Endothelial cell of umbilical vein (primary cell): Measurements from ENCODE around the gene EMP2. TPM values are rescaled to one million over a fixed set of nuclear protein-coding genes. Genes with fewer than 3 reads are reported as not detected.

Experiments used
- BruUV-seq: library from RNA; stranded (reverse); fragments of 400-500 nt; replicated peaks from 2 replicates; lab custom pipeline; 2021; lab: Mats Ljungman, UMichigan
- CTCF ChIA-PET: fragments of 300-600, 350-600 bp; sonication (Branson Sonifier 250); formaldehyde crosslinking; loops from one replicate; lab custom pipeline; 2021; ENCODE audit warnings: antibody characterized with exemption, inconsistent platforms; lab: Charles Lee
- POLR2A ChIA-PET: fragments of 300-600, 350-600 bp; sonication (Branson Sonifier 250); formaldehyde crosslinking; loops from one replicate; lab custom pipeline; 2021; ENCODE audit warnings: antibody characterized with exemption, inconsistent platforms; lab: Charles Lee
- DNase-seq: peaks from one replicate; pipeline ENCODE4 v3.0.0-alpha.2; 2011; ENCODE audit warnings: low read depth, low spot score
- FAIRE-seq: peaks from 2 replicates; lab custom pipeline; 2011; peaks lifted over from hg19 to GRCh38; lab: Jason Lieb, UNC
- H2AFZ ChIP-seq: 2 replicates; pipeline ENCODE4 v1.6.0; 2012; ENCODE audit warnings: low read depth, low read length, control low read depth, inconsistent platforms
- H3K27ac ChIP-seq: 2 replicates; pipeline ENCODE4 v1.5.1; 2011; ENCODE audit warnings: low read depth, mild to moderate bottlenecking, control low read depth, low read length, moderate library complexity; ENCODE audit not compliant: insufficient read depth
- H3K27me3 ChIP-seq, 2 experiments: 2 replicates each; pipeline versions ENCODE4 v1.6.0 to v1.6.1; 2011; ENCODE audit warnings: low read length in 2 of 2, mixed read lengths in 1 of 2; ENCODE audit not compliant: control insufficient read depth in 2 of 2, insufficient read depth in 2 of 2
- H3K36me3 ChIP-seq, 2 experiments: 2 replicates in 1 of 2; 3 replicates in 1 of 2; pipeline ENCODE4 v1.5.1; 2011; ENCODE audit warnings: low read length in 2 of 2, mild to moderate bottlenecking in 1 of 2, moderate library complexity in 1 of 2; ENCODE audit not compliant: control insufficient read depth in 2 of 2, insufficient read depth in 2 of 2; ENCODE audit errors: extremely low read depth in 1 of 2
- H3K4me1 ChIP-seq: 3 replicates; pipeline ENCODE4 v1.5.1; 2011; ENCODE audit warnings: mild to moderate bottlenecking, low read length; ENCODE audit not compliant: control insufficient read depth, insufficient read depth; ENCODE audit errors: extremely low read depth
- H3K4me2 ChIP-seq: 2 replicates; pipeline ENCODE4 v1.6.1; 2011; ENCODE audit warnings: low read length, control low read depth, mixed read lengths; ENCODE audit not compliant: insufficient read depth
- H3K4me3 ChIP-seq, 3 experiments: fragments of 200-600 bp in 1 of 3; sonication (generic), shearing (Covaris generic) in 1 of 3; replicated peaks in 1 of 3; 2 replicates each; pipeline ENCODE4 v1.5.1; 2011 to 2016; ENCODE audit warnings: control low read depth in 3 of 3, low read length in 3 of 3, mild to moderate bottlenecking in 2 of 3, inconsistent platforms in 1 of 3, low read depth in 1 of 3, moderate library complexity in 1 of 3; ENCODE audit not compliant: insufficient read depth in 1 of 3
- H3K79me2 ChIP-seq: 2 replicates; pipeline ENCODE4 v1.6.0; 2012; ENCODE audit warnings: low read length, inconsistent platforms; ENCODE audit not compliant: control insufficient read depth, insufficient read depth
- H3K9ac ChIP-seq: replicated peaks from 2 replicates; pipeline ENCODE3; 2011; ENCODE audit warnings: low read length, control low read depth; ENCODE audit not compliant: insufficient read depth; ENCODE audit errors: extremely low read depth
- H3K9me1 ChIP-seq: replicated peaks from 3 replicates; pipeline ENCODE4 v1.6.0; 2011; ENCODE audit warnings: mild to moderate bottlenecking, low read length; ENCODE audit not compliant: control insufficient read depth, insufficient read depth; ENCODE audit errors: extremely low read depth
- H3K9me3 ChIP-seq: replicated peaks from 2 replicates; pipeline ENCODE4 v1.5.1; 2012; ENCODE audit warnings: low read length, inconsistent platforms; ENCODE audit not compliant: control insufficient read depth, insufficient read depth
- H4K20me1 ChIP-seq: replicated peaks from 2 replicates; pipeline ENCODE3; 2011; ENCODE audit warnings: mild to moderate bottlenecking, low read length; ENCODE audit not compliant: control insufficient read depth, insufficient read depth; ENCODE audit errors: extremely low read depth
- CTCF ChIP-seq, 2 donors: IDR thresholded peaks; 1 replicate in 1 of 2; 2 replicates in 1 of 2; pipeline ENCODE4 v1.5.1; 2011; ENCODE audit warnings: low read length in 2 of 2, mild to moderate bottlenecking in 2 of 2, moderate library complexity in 2 of 2, control low read depth in 1 of 2, inconsistent platforms in 1 of 2, low read depth in 1 of 2; ENCODE audit not compliant: insufficient read depth in 1 of 2; ENCODE audit errors: extremely low read depth in 1 of 2
- EZH2 ChIP-seq: IDR thresholded peaks from 2 replicates; pipeline ENCODE4 v1.6.1; 2012; ENCODE audit warnings: borderline replicate concordance, low read depth, mild to moderate bottlenecking, moderate library complexity, low read length, inconsistent platforms; ENCODE audit not compliant: severe bottlenecking
- FOS ChIP-seq: IDR thresholded peaks from 2 replicates; pipeline ENCODE4 v1.6.1; 2011; ENCODE audit warnings: mild to moderate bottlenecking, low read length, moderate library complexity, borderline replicate concordance; ENCODE audit not compliant: insufficient read depth
- GATA2 ChIP-seq: IDR thresholded peaks from 2 replicates; pipeline ENCODE4 v1.7.0; 2011; ENCODE audit warnings: low read depth, mild to moderate bottlenecking, moderate library complexity, mixed read lengths, low read length; ENCODE audit not compliant: insufficient read length, insufficient read depth
- JUN ChIP-seq: IDR thresholded peaks from 2 replicates; pipeline ENCODE4 v1.6.1; 2011; ENCODE audit warnings: borderline replicate concordance, low read depth; ENCODE audit not compliant: insufficient read length, insufficient read depth
- MAX ChIP-seq: IDR thresholded peaks from 2 replicates; pipeline ENCODE4 v1.6.1; 2011; ENCODE audit not compliant: insufficient read depth, insufficient read length
- MYC ChIP-seq: IDR thresholded peaks from one replicate; pipeline ENCODE4 v1.6.1; 2011; ENCODE audit warnings: mild to moderate bottlenecking, low read depth, low read length
- POLR2A ChIP-seq: IDR thresholded peaks from 2 replicates; pipeline ENCODE4 v1.6.1; 2012; ENCODE audit warnings: low read depth, mild to moderate bottlenecking, control low read depth, low read length
- POLR2AphosphoS5 ChIP-seq: IDR thresholded peaks from 2 replicates; pipeline ENCODE4 v1.6.1; 2012; ENCODE audit warnings: low read depth, mild to moderate bottlenecking, control low read depth, low read length, moderate library complexity; ENCODE audit not compliant: insufficient read depth
- dilution Hi-C: fragments of 300-500 bp; cut with MboI; formaldehyde crosslinking; loops from one replicate; pipeline ENCODE4 v1.15.0; 2019; ENCODE audit warnings: low sequenced_read_pairs; ENCODE audit not compliant: extremely low pct_ligation_motif_present
- intact Hi-C: fragments of 100-400 bp; cut with micrococcal nuclease; formaldehyde crosslinking; loops from one replicate; pipeline ENCODE4 v1.10.0; 2022
- polyA plus RNA-seq, 4 experiments: library from polyadenylated mRNA; depleted of rRNA in 3 of 4; stranded (reverse) in 3 of 4; unstranded in 1 of 4; fragments of >200 nt; gene quantifications; 2 replicates each; pipeline versions ENCODE4 v1.2.1 to v1.2.3, GENCODE V29; 2011 to 2012; ENCODE audit warnings: missing spikeins in 1 of 4
- total RNA-seq: library from RNA; stranded (reverse); gene quantifications from 2 replicates; pipeline ENCODE4 v1.2.3, GENCODE V29; 2021

The EMP2 gene
- total and polyA plus RNA-seq, 2 donors (not counting 3 experiments of a cell fraction or from before 2014, with no cell fraction given), result 19.0 to 25.5 TPM

- Histone ChIP-seq H2AFZ (no peak overlapping the region), H3K36me3 (no peaks in the 10 kb centered on the region), H3K9me1 (no peaks in the 10 kb centered on the region), H3K79me2 (no peaks in the 10 kb centered on the region), H3K4me3 (no peak overlapping the region), H3K9me3 (no peaks in the 10 kb centered on the region), H3K4me2 (no peak overlapping the region), H3K4me1 (peaks cover 3% of the 10 kb centered on the region), H3K27ac (no peak overlapping the region), H4K20me1 (no peaks in the 10 kb centered on the region), H3K9ac (no peak overlapping the region), H3K27me3 (no peaks in the 10 kb centered on the region)
- TF ChIP-seq GATA2, result no peak
- no peak for TF ChIP-seq POLR2AphosphoS5
- dilution Hi-C loops (no loop called here), intact Hi-C loops (no loop called here)
- POLR2A ChIA-PET, result no interaction called here
- CTCF ChIA-PET, result interaction anchor here (0.9 kb wide), 1 partner anchor 51 kb away, joined by 3 read pairs; no protein-coding TSS in a partner anchor
- no TSS peak for BruUV-seq
- DNase-seq, result no peak
- FAIRE-seq, result no peak
These were observed 4.8 kb downstream of the EMP2 start for GRCh38 chr16:10575506-10576130.

- H2AFZ ChIP-seq, result no peak overlapping the region
- no peak overlapping the region for H3K27ac ChIP-seq
- no TSS peak for BruUV-seq
- H3K9me1 ChIP-seq, result no peaks in the 10 kb centered on the region
- no peaks in the 10 kb centered on the region for H3K9me3 ChIP-seq
- DNase-seq (no peak), FAIRE-seq (no peak)
- no peaks in the 10 kb centered on the region for H3K4me1 ChIP-seq
- H3K27me3 ChIP-seq, result no peaks in the 10 kb centered on the region
- no peak overlapping the region for H3K9ac ChIP-seq
- dilution Hi-C loops (no loop called here), intact Hi-C loops (no loop called here)
- CTCF ChIA-PET, result no interaction called here
- no peaks in the 10 kb centered on the region for H3K79me2 ChIP-seq
- H3K4me3 ChIP-seq, result no peak overlapping the region
- H4K20me1 ChIP-seq, result no peaks in the 10 kb centered on the region
- no peak overlapping the region for H3K4me2 ChIP-seq
- TF ChIP-seq GATA2, result no peak
- no peak for TF ChIP-seq FOS
- TF ChIP-seq POLR2A, result no peak
- TF ChIP-seq POLR2AphosphoS5, result no peak
- TF ChIP-seq JUN, result no peak
- TF ChIP-seq MYC, result no peak
- TF ChIP-seq EZH2, result no peak
- TF ChIP-seq MAX, result no peak
- TF ChIP-seq CTCF (IDR thresholded peaks at IDR 0.05; ENCODE audit: extremely low read depth in 1 of 2, insufficient read depth in 1 of 2, low read depth in 1 of 2, low read length in 2 of 2), result no peak
- no peaks in the 10 kb centered on the region for H3K36me3 ChIP-seq
- POLR2A ChIA-PET, result no interaction called here
These were observed 7.8 kb downstream of the EMP2 start for GRCh38 chr16:10572611-10573010.
